SJSA1 (cell line): ENCODE results near the gene SPARCL1. TPM values are rescaled to one million over a fixed set of nuclear protein-coding genes. Genes with fewer than 3 reads are reported as not detected.
"Not testable (repeated sequence)": the region's sequence is repeated elsewhere in the genome, so short reads cannot be mapped to it uniquely, and the experiment has no call there.

ENCODE experiments used
- DNase-seq, 2 experiments: peaks; one replicate each; pipeline ENCODE4 v3.0.0-alpha.2; 2015 to 2020; ENCODE audit warnings: low spot score in 2 of 2, low read depth in 1 of 2
- H3K27ac ChIP-seq: fragments of 250-450 bp; sonication (Bioruptor Pico); 2 replicates; pipeline ENCODE4 v1.5.1; 2020; ENCODE audit warnings: mild to moderate bottlenecking, moderate library complexity
- H3K27me3 ChIP-seq: fragments of 250-450 bp; sonication (Bioruptor Pico); replicated peaks from 2 replicates; pipeline ENCODE4 v1.5.1; 2020; ENCODE audit warnings: mild to moderate bottlenecking, moderate library complexity
- H3K36me3 ChIP-seq: fragments of 250-450 bp; sonication (Bioruptor Pico); 2 replicates; pipeline ENCODE4 v1.5.1; 2020; ENCODE audit warnings: mild to moderate bottlenecking
- H3K4me1 ChIP-seq: fragments of 250-450 bp; sonication (Bioruptor Pico); replicated peaks from 2 replicates; pipeline ENCODE4 v1.6.1; 2021; ENCODE audit warnings: mild to moderate bottlenecking
- H3K4me3 ChIP-seq: fragments of 250-450 bp; sonication (Bioruptor Pico); 2 replicates; pipeline ENCODE4 v1.5.1; 2020; ENCODE audit warnings: mild to moderate bottlenecking
- H3K9me3 ChIP-seq: fragments of 250-450 bp; sonication (Bioruptor Pico); replicated peaks from 2 replicates; pipeline ENCODE4 v1.5.1; 2020; ENCODE audit warnings: mild to moderate bottlenecking
- total RNA-seq: library from RNA; depleted of rRNA; stranded (reverse); fragments of >200 nt; shearing (Covaris generic); gene quantifications from 2 replicates; pipeline ENCODE4 v1.2.3, GENCODE V29; 2014

The SPARCL1 gene
- total RNA-seq, 1 experiment from 2014 or later: not detected

GRCh38 chr4:87505862-87506261 is 23.3 kb downstream of the SPARCL1 start:
- no peaks in the 10 kb centered on the region for H3K9me3 ChIP-seq
- H3K27ac ChIP-seq: no peak overlapping the region
- no peak for DNase-seq
- no peak overlapping the region for H3K4me3 ChIP-seq
- H3K36me3 ChIP-seq: no peaks in the 10 kb centered on the region
- H3K27me3 ChIP-seq: no peaks in the 10 kb centered on the region
- peaks cover 8% of the 10 kb centered on the region for H3K4me1 ChIP-seq

- Histone ChIP-seq H3K4me1 (peaks cover 8% of the 10 kb centered on the region), H3K27ac (no peak overlapping the region), H3K4me3 (no peak overlapping the region), H3K9me3 (no peaks in the 10 kb centered on the region), H3K27me3 (no peaks in the 10 kb centered on the region), H3K36me3 (no peaks in the 10 kb centered on the region)
- no peak for DNase-seq
Measured at GRCh38 chr4:87502580-87503238, 26.5 kb downstream of the SPARCL1 start.

GRCh38 chr4:87500092-87500462 is 29.1 kb downstream of the SPARCL1 start:
- no peak overlapping the region for H3K27ac ChIP-seq
- DNase-seq: no peak
- H3K36me3 ChIP-seq: no peaks in the 10 kb centered on the region
- no peak overlapping the region for H3K4me3 ChIP-seq
- H3K4me1 ChIP-seq: no peaks in the 10 kb centered on the region
- no peaks in the 10 kb centered on the region for H3K9me3 ChIP-seq
- no peaks in the 10 kb centered on the region for H3K27me3 ChIP-seq

DNA sequence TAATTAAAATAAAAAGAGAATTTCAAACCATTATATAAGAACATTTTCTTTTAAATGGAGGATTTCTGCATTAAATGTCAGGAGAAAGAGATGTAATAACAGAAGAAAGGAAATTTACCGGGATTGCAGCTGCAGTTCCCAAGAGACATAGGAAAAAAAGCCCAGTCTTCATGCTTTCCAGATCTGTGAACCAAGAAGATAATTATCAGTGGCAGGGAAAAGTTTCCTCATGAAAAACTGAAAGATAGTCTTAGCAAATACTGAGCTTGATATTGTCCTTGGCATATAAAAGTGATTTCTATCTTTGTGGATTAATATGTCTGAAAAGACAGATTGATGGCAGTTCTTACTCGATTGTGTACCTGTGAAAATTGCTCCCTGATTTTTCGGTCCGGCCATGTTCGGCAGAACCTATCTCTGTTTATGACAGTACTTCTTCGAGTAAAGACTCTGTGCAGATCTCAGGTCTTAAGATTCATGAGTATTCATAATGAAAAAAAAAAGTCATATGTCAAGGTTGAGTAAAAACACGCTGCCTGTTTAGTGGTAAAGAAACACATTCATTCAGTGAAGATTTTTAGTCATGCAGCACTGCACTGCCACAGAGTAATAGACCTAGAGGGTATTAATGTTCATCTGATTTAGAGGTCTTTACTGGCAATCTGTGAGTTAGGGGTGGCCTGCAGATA is 29.6 kb downstream of the SPARCL1 start:
- Histone ChIP-seq H3K9me3 (no peaks in the 10 kb centered on the region), H3K27me3 (no peaks in the 10 kb centered on the region), H3K27ac (no peak overlapping the region), H3K36me3 (no peaks in the 10 kb centered on the region), H3K4me1 (no peaks in the 10 kb centered on the region), H3K4me3 (no peak overlapping the region)
- DNase-seq: no peak

DNA sequence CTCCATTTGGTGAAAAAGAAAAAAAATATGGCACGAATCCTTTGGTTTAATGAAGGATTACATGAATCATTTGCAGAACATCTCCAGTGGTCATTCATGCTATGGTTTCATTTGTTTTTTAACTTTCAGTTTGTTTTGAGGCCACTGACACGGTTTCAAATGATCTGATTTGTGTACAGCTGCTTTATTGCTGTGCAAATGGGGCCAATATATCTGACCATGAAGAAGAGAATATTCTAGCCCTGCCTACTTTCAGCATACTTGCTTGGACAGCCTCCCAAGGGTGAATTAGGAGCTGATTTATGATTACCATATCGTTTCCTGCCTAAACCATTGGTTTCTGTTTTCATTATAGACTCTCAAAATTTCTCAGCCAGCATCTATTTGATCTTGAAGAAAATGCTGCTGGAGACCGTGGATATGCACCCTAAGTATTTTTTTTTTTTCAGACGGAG is 30.7 kb downstream of the SPARCL1 start:
- H3K36me3 ChIP-seq: no peaks in the 10 kb centered on the region
- H3K27me3 ChIP-seq: no peaks in the 10 kb centered on the region
- H3K4me1 ChIP-seq: no peaks in the 10 kb centered on the region
- no peak overlapping the region for H3K27ac ChIP-seq
- DNase-seq: no peak
- H3K9me3 ChIP-seq: no peaks in the 10 kb centered on the region
- H3K4me3 ChIP-seq: no peak overlapping the region

- Histone ChIP-seq H3K4me1 (no peaks in the 10 kb centered on the region), H3K4me3 (no peak overlapping the region), H3K27me3 (no peaks in the 10 kb centered on the region), H3K36me3 (no peaks in the 10 kb centered on the region), H3K27ac (no peak overlapping the region), H3K9me3 (no peaks in the 10 kb centered on the region)
- DNase-seq: no peak
Measured at GRCh38 chr4:87497578-87497977, 31.6 kb downstream of the SPARCL1 start.

DNA sequence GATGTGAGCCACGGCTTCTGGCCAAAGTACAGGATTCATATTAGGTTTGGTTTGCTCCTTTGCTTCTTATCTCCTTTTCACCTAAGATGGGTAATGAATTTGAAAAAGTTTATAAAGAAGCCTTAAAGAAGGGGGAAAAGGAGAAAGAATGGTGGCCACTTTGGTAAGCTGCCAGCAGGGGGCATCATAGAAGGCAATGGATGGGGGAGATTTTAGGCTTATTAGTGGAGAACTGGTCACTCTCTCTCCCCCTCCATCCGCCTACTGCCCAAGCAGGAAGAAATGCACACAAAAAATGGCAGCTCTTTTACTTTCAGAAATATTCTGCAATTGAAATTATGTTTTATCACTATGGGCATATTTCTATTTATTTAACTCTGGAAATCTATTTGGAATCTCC is 32.0 kb downstream of the SPARCL1 start:
- Histone ChIP-seq H3K4me3 (no peak overlapping the region), H3K27ac (no peak overlapping the region), H3K4me1 (no peaks in the 10 kb centered on the region), H3K9me3 (no peaks in the 10 kb centered on the region), H3K27me3 (no peaks in the 10 kb centered on the region), H3K36me3 (no peaks in the 10 kb centered on the region)
- DNase-seq: no peak

DNA sequence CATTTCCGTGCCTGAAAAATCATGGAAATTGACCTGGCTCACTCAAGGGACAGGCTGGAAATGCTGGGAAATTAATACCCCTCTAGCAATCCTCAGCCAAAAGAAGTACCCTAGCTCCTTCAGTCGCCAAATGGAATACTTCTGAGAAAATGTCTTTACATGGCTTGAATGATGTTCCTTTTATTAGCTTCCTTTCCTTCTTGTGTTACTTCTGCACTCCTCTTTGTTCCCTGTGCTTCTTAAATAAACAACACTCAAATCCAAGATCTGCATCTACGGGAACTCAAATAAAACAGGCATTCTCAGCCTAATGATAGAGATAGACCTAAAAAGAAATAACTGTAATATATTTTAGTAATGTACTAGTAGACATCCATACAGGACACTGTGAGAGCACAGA is 36.1 kb downstream of the SPARCL1 start:
- DNase-seq: no peak
- Histone ChIP-seq H3K4me3 (no peak overlapping the region), H3K9me3 (no peaks in the 10 kb centered on the region), H3K4me1 (no peaks in the 10 kb centered on the region), H3K36me3 (no peaks in the 10 kb centered on the region), H3K27me3 (no peaks in the 10 kb centered on the region), H3K27ac (no peak overlapping the region)

GRCh38 chr4:87491851-87492250 is 37.3 kb downstream of the SPARCL1 start:
- not testable (repeated sequence) for H3K36me3 ChIP-seq, H3K9me3 ChIP-seq, DNase-seq, H3K27ac ChIP-seq, H3K4me1 ChIP-seq, H3K27me3 ChIP-seq, H3K4me3 ChIP-seq

- no peaks in the 10 kb centered on the region for H3K4me1 ChIP-seq
- H3K36me3 ChIP-seq: no peaks in the 10 kb centered on the region
- H3K27ac ChIP-seq: no peak overlapping the region
- no peaks in the 10 kb centered on the region for H3K9me3 ChIP-seq
- H3K4me3 ChIP-seq: no peak overlapping the region
- H3K27me3 ChIP-seq: no peaks in the 10 kb centered on the region
- no peak for DNase-seq
Measured at GRCh38 chr4:87491436-87491835, 37.7 kb downstream of the SPARCL1 start.

DNA sequence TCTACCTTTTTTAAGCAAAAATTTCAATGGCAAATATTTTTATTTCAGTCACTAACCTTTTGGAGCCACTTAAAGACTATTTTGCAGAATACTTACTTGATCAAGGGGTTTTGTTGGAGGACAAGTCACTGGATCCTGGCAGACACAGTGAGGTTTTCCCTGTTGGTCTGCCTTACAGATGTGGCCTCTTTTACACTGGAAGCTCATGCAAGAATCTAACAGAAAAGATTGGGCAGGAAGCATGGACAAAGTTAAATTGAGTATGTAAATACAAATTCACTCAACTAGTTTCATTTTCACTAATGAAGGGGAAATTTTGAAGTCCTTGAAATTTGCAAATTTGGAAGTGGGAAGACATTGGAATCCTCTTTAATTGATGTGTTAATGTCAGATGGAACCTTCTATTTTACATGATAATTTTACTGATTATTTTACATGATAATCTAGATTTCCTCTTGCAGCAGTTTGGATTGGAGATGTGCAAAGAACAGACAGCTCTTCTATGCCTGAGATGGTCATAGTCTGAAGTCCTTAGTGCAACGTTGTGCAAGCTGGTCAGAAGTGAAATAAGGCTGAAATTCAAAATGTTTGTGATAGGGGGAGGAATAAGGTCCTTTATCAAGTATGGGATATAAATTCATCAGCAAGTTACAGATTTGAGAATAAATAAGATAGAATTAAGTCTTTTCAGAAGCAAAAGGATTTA is 38.4 kb downstream of the SPARCL1 start:
- Histone ChIP-seq H3K36me3 (no peaks in the 10 kb centered on the region), H3K4me3 (no peak overlapping the region), H3K4me1 (no peaks in the 10 kb centered on the region), H3K27me3 (no peaks in the 10 kb centered on the region), H3K9me3 (no peaks in the 10 kb centered on the region), H3K27ac (no peak overlapping the region)
- no peak for DNase-seq

- Histone ChIP-seq H3K4me1 (no peaks in the 10 kb centered on the region), H3K36me3 (no peaks in the 10 kb centered on the region), H3K27ac (no peak overlapping the region), H3K4me3 (no peak overlapping the region), H3K9me3 (no peaks in the 10 kb centered on the region), H3K27me3 (no peaks in the 10 kb centered on the region)
- DNase-seq: no peak
Measured at GRCh38 chr4:87489678-87490077, 39.5 kb downstream of the SPARCL1 start.

- DNase-seq: not testable (repeated sequence)
Measured at GRCh38 chr4:87488666-87489065, 40.5 kb downstream of the SPARCL1 start.

GRCh38 chr4:87483247-87483646 is 45.9 kb downstream of the SPARCL1 start:
- H3K4me1 ChIP-seq, H3K27me3 ChIP-seq, H3K27ac ChIP-seq, H3K4me3 ChIP-seq, H3K36me3 ChIP-seq, DNase-seq, H3K9me3 ChIP-seq: not testable (repeated sequence)

More at GRCh38 chr4:87488666-87489065, 40.5 kb downstream of the SPARCL1 start:
- H3K36me3 ChIP-seq, H3K9me3 ChIP-seq, H3K4me3 ChIP-seq, H3K27me3 ChIP-seq, H3K4me1 ChIP-seq, H3K27ac ChIP-seq: not testable (repeated sequence)
